ENCODE results near the gene POU2AF2. TPM values are rescaled to one million over a fixed set of nuclear protein-coding genes. Genes with fewer than 3 reads are reported as not detected.
A peak's percentile ranks its signal among the peaks of the same experiment; 100 is the strongest.

POU2AF2 gene
- total and polyA plus RNA-seq, 4 donors: 0.26 to 0.29 TPM; not detected in 2

GRCh38 chr11:111327908-111328624, 82.5 kb downstream of the POU2AF2 start:
- ATAC-seq (ENCODE audit: insufficient read depth, low FRiP score): peak; percentile 69
- no peak overlapping the region for H3K4me3 ChIP-seq
- DNase-seq: peak; percentile 54 to 78 (median 78)
- peak overlapping the region in 1 of 2 donors; percentile 18 for H3K27ac ChIP-seq (ENCODE audit: low read depth in 1 of 2, low read length in 1 of 2)
- H3K4me1 ChIP-seq (ENCODE audit: control insufficient read depth in 5 of 5, insufficient read depth in 5 of 5, low read length in 5 of 5): peaks cover 0 to 6% (median 0%) of the 10 kb centered on the region in 5 donors
- no peaks in the 10 kb centered on the region for H3K27me3 ChIP-seq (ENCODE audit: control insufficient read depth in 3 of 3, insufficient read depth in 3 of 3, low read length in 2 of 3)
- no peak for TF ChIP-seq CTCF (IDR thresholded peaks at IDR 0.05; ENCODE audit: control extremely low read depth, extremely low read depth)
- 58 to 76% methylated on average over 8 of the region's 8 CpGs for WGBS, 2 donors
- H3K36me3 ChIP-seq (ENCODE audit: control insufficient read depth in 4 of 4, insufficient read depth in 4 of 4, low read length in 4 of 4): no peaks in the 10 kb centered on the region
- no peaks in the 10 kb centered on the region for H3K9me3 ChIP-seq (ENCODE audit: control insufficient read depth in 4 of 4, insufficient read depth in 3 of 4, low read length in 3 of 4)
- H3K9ac ChIP-seq (ENCODE audit: insufficient read depth in 1 of 2, low read length in 2 of 2): no peak overlapping the region

- H3K4me1 ChIP-seq (ENCODE audit: control insufficient read depth in 5 of 5, insufficient read depth in 5 of 5, low read length in 5 of 5): peaks cover 0 to 9% (median 6%) of the 10 kb centered on the region in 5 donors
- H3K36me3 ChIP-seq (ENCODE audit: control insufficient read depth in 4 of 4, insufficient read depth in 4 of 4, low read length in 4 of 4): no peaks in the 10 kb centered on the region
- no peak overlapping the region for H3K9ac ChIP-seq (ENCODE audit: insufficient read depth in 1 of 2, low read length in 2 of 2)
- WGBS, 2 donors: 76 to 88% methylated on average over 7 of the region's 7 CpGs
- no peak overlapping the region for H3K4me3 ChIP-seq
- TF ChIP-seq CTCF (IDR thresholded peaks at IDR 0.05; ENCODE audit: control extremely low read depth, extremely low read depth): no peak
- H3K27me3 ChIP-seq (ENCODE audit: control insufficient read depth in 3 of 3, insufficient read depth in 3 of 3, low read length in 2 of 3): no peaks in the 10 kb centered on the region
- DNase-seq: no peak
- no peak overlapping the region for H3K27ac ChIP-seq (ENCODE audit: low read depth in 1 of 2, low read length in 1 of 2)
- H3K9me3 ChIP-seq (ENCODE audit: control insufficient read depth in 4 of 4, insufficient read depth in 3 of 4, low read length in 3 of 4): no peaks in the 10 kb centered on the region
- no peak for ATAC-seq (ENCODE audit: insufficient read depth, low FRiP score)
Measured at GRCh38 chr11:111329306-111330204, 84.0 kb downstream of the POU2AF2 start.

- no peak for TF ChIP-seq CTCF (IDR thresholded peaks at IDR 0.05; ENCODE audit: control extremely low read depth, extremely low read depth)
- ATAC-seq (ENCODE audit: insufficient read depth, low FRiP score) (no peak), DNase-seq (no peak)
- no peak overlapping the region for H3K4me3 ChIP-seq
- H3K9ac ChIP-seq (ENCODE audit: insufficient read depth in 1 of 2, low read length in 2 of 2): no peak overlapping the region
- WGBS, 2 donors: 93 to 95% methylated on average over 2 of the region's 2 CpGs
- H3K27ac ChIP-seq (ENCODE audit: low read depth in 1 of 2, low read length in 1 of 2): no peak overlapping the region
- H3K36me3 ChIP-seq (ENCODE audit: control insufficient read depth in 4 of 4, insufficient read depth in 4 of 4, low read length in 4 of 4): no peaks in the 10 kb centered on the region
- peaks cover 0 to 17% (median 9%) of the 10 kb centered on the region in 5 donors for H3K4me1 ChIP-seq (ENCODE audit: control insufficient read depth in 5 of 5, insufficient read depth in 5 of 5, low read length in 5 of 5)
- H3K27me3 ChIP-seq (ENCODE audit: control insufficient read depth in 3 of 3, insufficient read depth in 3 of 3, low read length in 2 of 3): no peaks in the 10 kb centered on the region
- H3K9me3 ChIP-seq (ENCODE audit: control insufficient read depth in 4 of 4, insufficient read depth in 3 of 4, low read length in 3 of 4): no peaks in the 10 kb centered on the region
Measured at GRCh38 chr11:111330234-111330893, 84.8 kb downstream of the POU2AF2 start.

All from lung (tissue), 12 donors.